GM23248 (cell line): ENCODE results near the gene GPATCH4. TPM values are rescaled to one million over a fixed set of nuclear protein-coding genes. Genes with fewer than 3 reads are reported as not detected.
"Not testable (repeated sequence)": the region's sequence is repeated elsewhere in the genome, so short reads cannot be mapped to it uniquely, and the experiment has no call there.

Experiments
- DNase-seq: peaks from one replicate; pipeline ENCODE4 v3.0.0-alpha.2; 2015
- H2AFZ ChIP-seq: fragments of 200-600 bp; sonication (generic); 2 replicates; pipeline ENCODE4 v1.6.1; 2016; ENCODE audit warnings: antibody characterized with exemption
- H3F3A ChIP-seq: fragments of 200-600 bp; sonication (generic); 2 replicates; pipeline ENCODE4 v1.6.1; 2016; ENCODE audit warnings: mild to moderate bottlenecking, antibody characterized with exemption, mixed run types; ENCODE audit not compliant: insufficient read depth
- H3K27ac ChIP-seq: fragments of 200-600 bp; sonication (generic); 2 replicates; pipeline ENCODE4 v1.5.1; 2016; ENCODE audit warnings: mild to moderate bottlenecking
- H3K27me3 ChIP-seq: fragments of 200-600 bp; sonication (generic); replicated peaks from 2 replicates; pipeline ENCODE4 v1.6.1; 2016; ENCODE audit warnings: mild to moderate bottlenecking; ENCODE audit not compliant: insufficient read depth
- H3K36me3 ChIP-seq: fragments of 200-600 bp; sonication (generic); 2 replicates; pipeline ENCODE4 v1.6.1; 2016; ENCODE audit warnings: low read depth, mild to moderate bottlenecking
- H3K4me1 ChIP-seq: fragments of 200-600 bp; sonication (generic); 2 replicates; pipeline ENCODE4 v1.6.1; 2016; ENCODE audit warnings: mild to moderate bottlenecking; ENCODE audit not compliant: insufficient read depth
- H3K4me2 ChIP-seq: fragments of 200-600 bp; sonication (generic); one replicate; pipeline ENCODE4 v1.6.1; 2016; ENCODE audit warnings: mild to moderate bottlenecking; ENCODE audit not compliant: unreplicated experiment
- H3K4me3 ChIP-seq: fragments of 200-600 bp; sonication (generic); 2 replicates; pipeline ENCODE4 v1.5.1; 2016; ENCODE audit warnings: mild to moderate bottlenecking
- H3K79me2 ChIP-seq: fragments of 200-600 bp; sonication (generic); 2 replicates; pipeline ENCODE4 v1.6.1; 2016; ENCODE audit warnings: mild to moderate bottlenecking; ENCODE audit not compliant: insufficient read depth
- H3K9ac ChIP-seq: fragments of 200-600 bp; sonication (generic); 2 replicates; pipeline ENCODE4 v1.6.1; 2016; ENCODE audit warnings: mild to moderate bottlenecking
- H3K9me2 ChIP-seq: fragments of 200-600 bp; sonication (generic); 2 replicates; pipeline ENCODE4 v1.6.1; 2016; ENCODE audit warnings: mixed run types, mild to moderate bottlenecking, moderate library complexity; ENCODE audit not compliant: insufficient read depth
- H3K9me3 ChIP-seq: fragments of 200-600 bp; sonication (generic); one replicate; pipeline ENCODE4 v1.6.1; 2017; ENCODE audit warnings: low read depth
- H4K20me1 ChIP-seq: fragments of 200-600 bp; sonication (generic); 2 replicates; pipeline ENCODE4 v1.6.0; 2016; ENCODE audit not compliant: insufficient read depth
- EZH2 ChIP-seq: fragments of 200-600 bp; sonication (generic); IDR thresholded peaks from 2 replicates; pipeline ENCODE4 v1.6.1; 2018; ENCODE audit warnings: antibody characterized with exemption, mild to moderate bottlenecking; ENCODE audit not compliant: insufficient read depth, poor library complexity, severe bottlenecking
- EZH2phosphoT487 ChIP-seq: fragments of 200-600 bp; sonication (generic); IDR thresholded peaks from 2 replicates; pipeline ENCODE4 v1.6.1; 2018; ENCODE audit warnings: antibody characterized with exemption, moderate library complexity, mild to moderate bottlenecking, low read depth; ENCODE audit not compliant: insufficient read depth
- WGBS, 2 experiments: methylation state at CpG; one replicate each; pipeline ENCODE4 v1.1.6; 2015 to 2017; ENCODE audit warnings: low lambda C conversion rate in 2 of 2, low coverage in 1 of 2; ENCODE audit errors: missing lambda C conversion rate in 2 of 2; 5-methylcytosine and 5-hydroxymethylcytosine counted together
- in situ Hi-C: fragments of 300-500 bp; cut with MboI; formaldehyde crosslinking; loops from 2 replicates; pipeline ENCODE4 v1.15.0; 2020
- polyA plus RNA-seq: library from polyadenylated mRNA; unstranded; fragments of >200 nt; fragmentation: Nextera tagmentation; extraction: Ambion mirVana; gene quantifications from 2 replicates; pipeline ENCODE4 v1.2.1, GENCODE V29; 2016
- total RNA-seq: library from RNA; depleted of rRNA; stranded (reverse); fragments of >200 nt; shearing (Covaris generic); gene quantifications from 2 replicates; pipeline ENCODE4 v1.2.3, GENCODE V29; 2014

Gene GPATCH4
- total and polyA plus RNA-seq, 2 experiments from 2014 or later = 12.5 to 46.6 TPM

DNA sequence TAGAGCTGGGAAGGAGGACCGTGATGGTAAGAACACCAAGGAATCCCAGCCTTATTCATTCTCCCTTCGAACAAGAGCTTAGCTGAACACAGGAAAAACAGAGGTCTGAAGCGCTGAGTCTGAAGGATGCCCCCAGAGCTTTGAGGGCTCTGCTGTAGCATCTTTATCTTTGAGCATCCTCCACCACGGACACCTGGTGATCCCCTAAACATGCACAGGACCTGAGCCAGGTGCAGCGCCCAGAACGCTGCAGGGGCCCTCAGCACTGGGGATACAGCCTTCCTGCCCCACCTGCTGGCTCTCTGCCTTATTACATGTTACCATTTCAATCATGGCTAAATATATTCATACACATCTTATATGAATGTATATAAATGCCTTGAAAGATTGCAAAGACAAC is 7.7 kb upstream of the GPATCH4 start:
- Histone ChIP-seq H3K36me3 (no peaks in the 10 kb centered on the region), H4K20me1 (no peaks in the 10 kb centered on the region), H3K27me3 (peaks cover 21% of the 10 kb centered on the region), H3K79me2 (no peaks in the 10 kb centered on the region), H2AFZ (no peak overlapping the region), H3K4me2 (no peak overlapping the region), H3K27ac (no peak overlapping the region), H3K4me3 (no peak overlapping the region), H3F3A (no peaks in the 10 kb centered on the region), H3K4me1 (no peaks in the 10 kb centered on the region), H3K9me3 (no peaks in the 10 kb centered on the region), H3K9ac (no peak overlapping the region), H3K9me2 (no peaks in the 10 kb centered on the region)
- WGBS, 2 experiments = 44 to 53% methylated on average over 6 of the region's 6 CpGs
- TF ChIP-seq EZH2 (no peak), EZH2phosphoT487 (no peak)
- in situ Hi-C loops = loop anchor here (10.0 kb wide), 1 partner anchor 224 kb away; no protein-coding TSS in a partner anchor
- peak; percentile 34 for DNase-seq

- H3K9ac ChIP-seq = no peak overlapping the region
- H3F3A ChIP-seq = no peaks in the 10 kb centered on the region
- no peaks in the 10 kb centered on the region for H3K9me2 ChIP-seq
- TF ChIP-seq EZH2phosphoT487 = no peak
- no peak for TF ChIP-seq EZH2
- H3K9me3 ChIP-seq = no peaks in the 10 kb centered on the region
- 17 to 18% methylated on average over 7 of the region's 7 CpGs for WGBS, 2 experiments
- H3K79me2 ChIP-seq = no peaks in the 10 kb centered on the region
- H3K27ac ChIP-seq = no peak overlapping the region
- peak; percentile 85 for DNase-seq
- no peak overlapping the region for H2AFZ ChIP-seq
- H3K4me3 ChIP-seq = no peak overlapping the region
- no peak overlapping the region for H3K4me2 ChIP-seq
- H4K20me1 ChIP-seq = no peaks in the 10 kb centered on the region
- H3K36me3 ChIP-seq = no peaks in the 10 kb centered on the region
- H3K27me3 ChIP-seq = peaks cover 15% of the 10 kb centered on the region
- H3K4me1 ChIP-seq = no peaks in the 10 kb centered on the region
- in situ Hi-C loops = loop anchor here (10.0 kb wide), 1 partner anchor 223 kb away; no protein-coding TSS in a partner anchor
Observed at GRCh38 chr1:156608036-156608674, 6.9 kb upstream of the GPATCH4 start.

DNA sequence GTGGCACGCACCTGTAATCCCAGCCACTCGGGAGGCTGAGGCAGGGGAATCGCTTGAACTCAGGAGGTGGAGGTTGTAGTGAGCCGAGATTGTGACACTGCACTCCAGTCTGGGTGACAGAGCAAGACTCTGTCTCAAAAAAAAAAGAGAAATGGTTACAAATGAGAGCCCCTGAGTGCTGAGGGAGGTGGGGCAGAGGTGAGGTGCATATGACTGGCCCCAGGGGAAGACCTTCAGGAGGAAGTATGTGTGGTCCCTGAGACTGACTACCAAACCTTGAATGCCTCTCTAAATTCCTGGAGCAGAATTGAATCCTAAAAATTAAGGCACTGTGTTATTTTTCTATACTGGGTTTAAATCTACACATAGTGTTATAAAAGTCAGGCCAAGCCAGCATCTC is 6.1 kb upstream of the GPATCH4 start:
- not testable (repeated sequence) for H3K27ac ChIP-seq, H3K4me2 ChIP-seq, H3K79me2 ChIP-seq, H3F3A ChIP-seq, H3K4me1 ChIP-seq, H3K9me3 ChIP-seq, H3K27me3 ChIP-seq, H3K9ac ChIP-seq, H3K36me3 ChIP-seq, H4K20me1 ChIP-seq, H3K9me2 ChIP-seq, DNase-seq, H3K4me3 ChIP-seq, H2AFZ ChIP-seq
- 69 to 86% methylated on average over 4 of the region's 4 CpGs for WGBS, 2 experiments
- in situ Hi-C loops = loop anchor here (10.0 kb wide), 1 partner anchor 223 kb away; no protein-coding TSS in a partner anchor

DNA sequence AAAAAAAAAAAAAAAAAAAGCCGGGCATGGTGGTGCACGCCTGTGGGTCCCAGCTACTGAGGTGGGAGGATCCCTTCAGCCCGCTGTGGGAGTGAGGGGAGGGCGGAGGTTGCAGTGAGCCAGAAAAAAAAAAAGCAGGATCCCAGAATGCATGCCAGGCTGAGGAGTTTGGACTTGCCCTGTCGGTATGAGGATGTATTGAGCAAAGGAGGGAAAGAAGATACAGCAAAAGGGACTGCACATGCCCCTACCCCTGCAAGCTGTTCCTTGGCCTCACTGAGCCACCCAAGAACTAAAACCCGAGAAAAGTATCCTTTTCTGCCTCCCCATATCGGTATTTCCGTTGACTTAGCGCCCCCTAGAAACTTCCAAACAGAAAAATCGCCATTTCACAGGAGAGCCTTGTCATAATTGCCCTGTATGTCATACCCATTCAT is 1.3 kb upstream of the GPATCH4 start:
- H3K9ac ChIP-seq = no peak overlapping the region
- DNase-seq = peak; percentile 60
- no peaks in the 10 kb centered on the region for H3K36me3 ChIP-seq
- H3K9me2 ChIP-seq = no peaks in the 10 kb centered on the region
- H3K4me1 ChIP-seq = peaks cover 17% of the 10 kb centered on the region
- H3K9me3 ChIP-seq = no peaks in the 10 kb centered on the region
- no peak overlapping the region for H3K4me3 ChIP-seq
- in situ Hi-C loops = loop anchor here (10.0 kb wide), 1 partner anchor 218 kb away; no protein-coding TSS in a partner anchor
- H4K20me1 ChIP-seq = no peaks in the 10 kb centered on the region
- peak overlapping the region; percentile 99 for H2AFZ ChIP-seq
- no peaks in the 10 kb centered on the region for H3F3A ChIP-seq
- H3K27me3 ChIP-seq = no peaks in the 10 kb centered on the region
- 20 to 33% methylated on average over 10 of the region's 10 CpGs for WGBS, 2 experiments
- TF ChIP-seq EZH2 = no peak
- no peak for TF ChIP-seq EZH2phosphoT487
- H3K27ac ChIP-seq = no peak overlapping the region
- peaks cover 30% of the 10 kb centered on the region for H3K79me2 ChIP-seq
- H3K4me2 ChIP-seq = no peak overlapping the region
